GM18873 (cell line): ENCODE data around the gene C1orf35.

ENCODE experiments used
- ATAC-seq: cut with Tn5 transposase; IDR thresholded peaks from one replicate; pipeline ENCODE4 v1.9.1; 2021; ENCODE audit warnings: mild to moderate bottlenecking, moderate library complexity, moderate number of reproducible peaks; ENCODE audit not compliant: unreplicated experiment, low FRiP score

The C1orf35 gene

GRCh38 chr1:228066416-228066815 is 36.7 kb downstream of the C1orf35 start:
- ATAC-seq, result no peak

- ATAC-seq, result no peak
Measured at GRCh38 chr1:228065543-228066347, 37.4 kb downstream of the C1orf35 start.

GRCh38 chr1:228064741-228065542 is 38.2 kb downstream of the C1orf35 start:
- ATAC-seq, result no peak

GRCh38 chr1:228064296-228064695 is 38.8 kb downstream of the C1orf35 start:
- ATAC-seq, result no peak

- ATAC-seq, result no peak
Measured at GRCh38 chr1:228063251-228064191, 39.6 kb downstream of the C1orf35 start.

GRCh38 chr1:228062812-228063211 is 40.3 kb downstream of the C1orf35 start:
- ATAC-seq, result no peak

GRCh38 chr1:228062085-228062791 is 40.9 kb downstream of the C1orf35 start:
- ATAC-seq, result no peak

GRCh38 chr1:228061411-228062084 is 41.6 kb downstream of the C1orf35 start:
- ATAC-seq, result no peak

GRCh38 chr1:228060458-228061190 is 42.5 kb downstream of the C1orf35 start:
- no peak for ATAC-seq

GRCh38 chr1:228059634-228060457 is 43.3 kb downstream of the C1orf35 start:
- ATAC-seq, result no peak

GRCh38 chr1:228058949-228059633 is 44.0 kb downstream of the C1orf35 start:
- ATAC-seq, result no peak

- ATAC-seq, result no peak
Measured at GRCh38 chr1:228058172-228058948, 44.8 kb downstream of the C1orf35 start.
